SK-N-SH treated with all-trans-retinoic acid at 6 μM for 48 hours (cell line): Measurements from ENCODE around the gene ZBTB39.

ENCODE experiments used
- ATAC-seq: fragments of 200-7000 bp; cut with Tn5 transposase; 3 replicates; pipeline ENCODE4 v1.9.1; 2020; ENCODE audit warnings: mild to moderate bottlenecking, moderate library complexity
- ARNTL ChIP-seq: fragments of 450-650 bp; formaldehyde crosslinking; IDR thresholded peaks from 2 replicates; pipeline ENCODE4 v1.5.0; 2020; ENCODE audit warnings: low read depth, mild to moderate bottlenecking, moderate library complexity, borderline replicate concordance
- BACH2 ChIP-seq: fragments of 250-450 bp; sonication (Bioruptor Pico); IDR thresholded peaks from 2 replicates; pipeline ENCODE4 v1.9.0; 2021; ENCODE audit warnings: mild to moderate bottlenecking, borderline replicate concordance
- CREB5 ChIP-seq: fragments of 250-450 bp; sonication (Bioruptor Pico); IDR thresholded peaks from 2 replicates; pipeline ENCODE4 v1.5.1; 2020; ENCODE audit warnings: low read depth, mild to moderate bottlenecking, moderate library complexity
- CSDC2 ChIP-seq: fragments of 250-450 bp; sonication (Bioruptor Pico); IDR thresholded peaks from 2 replicates; pipeline ENCODE4 v1.5.0; 2020; ENCODE audit warnings: mild to moderate bottlenecking, moderate library complexity
- ESRRG ChIP-seq: fragments of 250-450 bp; sonication (Bioruptor Pico); IDR thresholded peaks from 2 replicates; pipeline ENCODE4 v1.6.1; 2021; ENCODE audit warnings: mild to moderate bottlenecking
- GLIS3 ChIP-seq: fragments of 250-450 bp; sonication (Bioruptor Pico); IDR thresholded peaks from 2 replicates; pipeline ENCODE4 v1.5.0; 2020; ENCODE audit warnings: mild to moderate bottlenecking, moderate library complexity
- ISL1 ChIP-seq: fragments of 250-450 bp; sonication (Bioruptor Pico); IDR thresholded peaks from 2 replicates; pipeline ENCODE4 v2.1.2; 2022; ENCODE audit warnings: mild to moderate bottlenecking, moderate library complexity
- OSR1 ChIP-seq: fragments of 250-450 bp; sonication (Bioruptor Pico); IDR thresholded peaks from 2 replicates; pipeline ENCODE4 v1.8.0; 2022; ENCODE audit warnings: moderate library complexity, mild to moderate bottlenecking, inconsistent platforms
- RARB ChIP-seq: fragments of 250-450 bp; sonication (Bioruptor Pico); IDR thresholded peaks from 2 replicates; pipeline ENCODE4 v1.8.0; 2021; ENCODE audit warnings: mild to moderate bottlenecking, moderate library complexity
- SNAI2 ChIP-seq: fragments of 250-450 bp; sonication (Bioruptor Pico); IDR thresholded peaks from 2 replicates; pipeline ENCODE4 v1.5.0; 2020; ENCODE audit warnings: mild to moderate bottlenecking, moderate library complexity
- TCF4 ChIP-seq: fragments of 250-450 bp; sonication (Bioruptor Pico); IDR thresholded peaks from 2 replicates; pipeline ENCODE4 v1.8.0; 2021; ENCODE audit warnings: mild to moderate bottlenecking, moderate library complexity, borderline replicate concordance
- TSHZ2 ChIP-seq: fragments of 250-450 bp; sonication (Bioruptor Pico); IDR thresholded peaks from 2 replicates; pipeline ENCODE4 v1.5.0; 2020; ENCODE audit warnings: mild to moderate bottlenecking, moderate library complexity
- ZC3H10 ChIP-seq: fragments of 250-450 bp; sonication (Bioruptor Pico); IDR thresholded peaks from 2 replicates; pipeline ENCODE4 v1.5.1; 2021; ENCODE audit warnings: mild to moderate bottlenecking, moderate library complexity
- ZFP3 ChIP-seq: fragments of 250-450 bp; sonication (Bioruptor Pico); IDR thresholded peaks from 2 replicates; pipeline ENCODE4 v1.5.0; 2020; ENCODE audit warnings: mild to moderate bottlenecking, moderate library complexity
- ZFP30 ChIP-seq: fragments of 450-650 bp; formaldehyde crosslinking; IDR thresholded peaks from 2 replicates; pipeline ENCODE4 v1.5.0; 2022; ENCODE audit warnings: mild to moderate bottlenecking, moderate library complexity
- ZNF8 ChIP-seq: fragments of 450-650 bp; formaldehyde crosslinking; IDR thresholded peaks from 2 replicates; pipeline ENCODE4 v1.5.0; 2020; ENCODE audit warnings: mild to moderate bottlenecking, moderate library complexity
- TF ChIP-seq, protein P1 (sequence below): fragments of 250-450 bp; sonication (Bioruptor Pico); IDR thresholded peaks from 2 replicates; pipeline ENCODE4 v1.8.0; 2021; ENCODE audit warnings: low read depth, mild to moderate bottlenecking, moderate library complexity, borderline replicate concordance
- TF ChIP-seq, protein P2 (sequence below): fragments of 250-450 bp; sonication (Bioruptor Pico); IDR thresholded peaks from 2 replicates; pipeline ENCODE4 v1.5.1; 2021; ENCODE audit warnings: mild to moderate bottlenecking, moderate library complexity
- TF ChIP-seq, protein P3 (sequence below): fragments of 250-450 bp; sonication (Bioruptor Pico); IDR thresholded peaks from 2 replicates; pipeline ENCODE4 v1.8.0; 2020; ENCODE audit warnings: mild to moderate bottlenecking, moderate library complexity, borderline replicate concordance

Gene ZBTB39

DNA sequence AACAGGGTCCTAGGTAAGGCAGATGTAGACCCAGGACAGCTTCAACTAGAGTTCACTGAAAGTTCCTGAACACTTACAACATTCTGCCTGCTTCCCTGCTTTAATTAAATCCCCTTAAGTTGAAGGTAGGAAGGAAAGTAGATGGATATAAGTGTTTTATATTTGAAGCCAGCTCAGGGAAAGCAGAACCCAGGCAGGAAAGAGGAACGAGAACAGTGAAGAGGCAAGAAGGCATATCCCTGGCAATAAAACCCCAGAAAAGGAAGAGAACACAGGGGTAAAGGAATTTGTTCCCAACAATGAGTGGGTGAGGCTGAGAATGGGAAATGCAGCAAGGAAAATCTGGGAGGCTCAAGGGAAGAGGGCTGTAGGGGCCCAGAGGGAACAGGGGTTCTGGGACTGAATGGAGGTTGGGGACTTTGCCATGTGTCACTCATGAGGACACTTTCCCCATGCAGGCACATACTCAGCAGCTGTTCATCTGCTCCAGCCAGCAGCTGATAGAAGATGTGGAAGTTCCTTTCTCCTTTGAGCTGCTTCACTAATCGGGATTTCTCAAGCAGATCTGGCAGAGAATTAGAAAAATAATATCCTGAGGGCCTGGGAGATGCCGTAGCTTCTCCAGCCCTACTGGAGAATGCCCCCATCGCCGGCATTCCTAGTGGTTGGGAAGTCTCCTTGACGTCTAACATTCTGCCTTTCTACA is 39.9 kb upstream of the ZBTB39 start:
- no peak for TF ChIP-seq ZNF8 (CRISPR knock-in tag)
- TF ChIP-seq ARNTL (CRISPR knock-in tag): no peak
- TF ChIP-seq, protein P1, sequence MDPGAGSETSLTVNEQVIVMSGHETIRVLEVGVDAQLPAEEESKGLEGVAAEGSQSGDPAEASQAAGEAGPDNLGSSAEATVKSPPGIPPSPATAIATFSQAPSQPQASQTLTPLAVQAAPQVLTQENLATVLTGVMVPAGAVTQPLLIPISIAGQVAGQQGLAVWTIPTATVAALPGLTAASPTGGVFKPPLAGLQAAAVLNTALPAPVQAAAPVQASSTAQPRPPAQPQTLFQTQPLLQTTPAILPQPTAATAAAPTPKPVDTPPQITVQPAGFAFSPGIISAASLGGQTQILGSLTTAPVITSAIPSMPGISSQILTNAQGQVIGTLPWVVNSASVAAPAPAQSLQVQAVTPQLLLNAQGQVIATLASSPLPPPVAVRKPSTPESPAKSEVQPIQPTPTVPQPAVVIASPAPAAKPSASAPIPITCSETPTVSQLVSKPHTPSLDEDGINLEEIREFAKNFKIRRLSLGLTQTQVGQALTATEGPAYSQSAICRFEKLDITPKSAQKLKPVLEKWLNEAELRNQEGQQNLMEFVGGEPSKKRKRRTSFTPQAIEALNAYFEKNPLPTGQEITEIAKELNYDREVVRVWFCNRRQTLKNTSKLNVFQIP (CRISPR knock-in tag): no peak
- no peak for TF ChIP-seq ZFP30
- TF ChIP-seq GLIS3 (CRISPR knock-in tag): no peak
- TF ChIP-seq ESRRG: no peak
- TF ChIP-seq, protein P2, sequence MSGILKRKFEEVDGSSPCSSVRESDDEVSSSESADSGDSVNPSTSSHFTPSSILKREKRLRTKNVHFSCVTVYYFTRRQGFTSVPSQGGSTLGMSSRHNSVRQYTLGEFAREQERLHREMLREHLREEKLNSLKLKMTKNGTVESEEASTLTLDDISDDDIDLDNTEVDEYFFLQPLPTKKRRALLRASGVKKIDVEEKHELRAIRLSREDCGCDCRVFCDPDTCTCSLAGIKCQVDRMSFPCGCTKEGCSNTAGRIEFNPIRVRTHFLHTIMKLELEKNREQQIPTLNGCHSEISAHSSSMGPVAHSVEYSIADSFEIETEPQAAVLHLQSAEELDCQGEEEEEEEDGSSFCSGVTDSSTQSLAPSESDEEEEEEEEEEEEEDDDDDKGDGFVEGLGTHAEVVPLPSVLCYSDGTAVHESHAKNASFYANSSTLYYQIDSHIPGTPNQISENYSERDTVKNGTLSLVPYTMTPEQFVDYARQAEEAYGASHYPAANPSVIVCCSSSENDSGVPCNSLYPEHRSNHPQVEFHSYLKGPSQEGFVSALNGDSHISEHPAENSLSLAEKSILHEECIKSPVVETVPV (CRISPR knock-in tag): no peak
- no peak for TF ChIP-seq TCF4 (CRISPR knock-in tag)
- TF ChIP-seq TSHZ2: no peak
- no peak for TF ChIP-seq CREB5 (CRISPR knock-in tag)
- TF ChIP-seq SNAI2: no peak
- TF ChIP-seq BACH2 (CRISPR knock-in tag): no peak
- TF ChIP-seq OSR1 (CRISPR knock-in tag): no peak
- no peak for TF ChIP-seq RARB (CRISPR knock-in tag)
- no peak for ATAC-seq

- TF ChIP-seq, protein P1 (CRISPR knock-in tag): no peak
- no peak for TF ChIP-seq CSDC2 (CRISPR knock-in tag)
- no peak for TF ChIP-seq BACH2 (CRISPR knock-in tag)
- no peak for TF ChIP-seq CREB5 (CRISPR knock-in tag)
- no peak for TF ChIP-seq GLIS3 (CRISPR knock-in tag)
- TF ChIP-seq, protein P3, sequence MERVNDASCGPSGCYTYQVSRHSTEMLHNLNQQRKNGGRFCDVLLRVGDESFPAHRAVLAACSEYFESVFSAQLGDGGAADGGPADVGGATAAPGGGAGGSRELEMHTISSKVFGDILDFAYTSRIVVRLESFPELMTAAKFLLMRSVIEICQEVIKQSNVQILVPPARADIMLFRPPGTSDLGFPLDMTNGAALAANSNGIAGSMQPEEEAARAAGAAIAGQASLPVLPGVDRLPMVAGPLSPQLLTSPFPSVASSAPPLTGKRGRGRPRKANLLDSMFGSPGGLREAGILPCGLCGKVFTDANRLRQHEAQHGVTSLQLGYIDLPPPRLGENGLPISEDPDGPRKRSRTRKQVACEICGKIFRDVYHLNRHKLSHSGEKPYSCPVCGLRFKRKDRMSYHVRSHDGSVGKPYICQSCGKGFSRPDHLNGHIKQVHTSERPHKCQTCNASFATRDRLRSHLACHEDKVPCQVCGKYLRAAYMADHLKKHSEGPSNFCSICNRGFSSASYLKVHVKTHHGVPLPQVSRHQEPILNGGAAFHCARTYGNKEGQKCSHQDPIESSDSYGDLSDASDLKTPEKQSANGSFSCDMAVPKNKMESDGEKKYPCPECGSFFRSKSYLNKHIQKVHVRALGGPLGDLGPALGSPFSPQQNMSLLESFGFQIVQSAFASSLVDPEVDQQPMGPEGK (CRISPR knock-in tag): no peak
- TF ChIP-seq SNAI2: no peak
- no peak for TF ChIP-seq ESRRG
- TF ChIP-seq ZFP3 (CRISPR knock-in tag): no peak
- TF ChIP-seq ZC3H10 (CRISPR knock-in tag): no peak
- TF ChIP-seq ISL1: no peak
- no peak for TF ChIP-seq TCF4 (CRISPR knock-in tag)
- no peak for TF ChIP-seq ZFP30
- no peak for TF ChIP-seq OSR1 (CRISPR knock-in tag)
- no peak for ATAC-seq
Measured at GRCh38 chr12:57044889-57045288, 38.5 kb upstream of the ZBTB39 start.
